ENCODE data around the gene NPIPB2. TPM values are rescaled to one million over a fixed set of nuclear protein-coding genes. Genes with fewer than 3 reads are reported as not detected.
"Not testable (repeated sequence)": the region's sequence is repeated elsewhere in the genome, so short reads cannot be mapped to it uniquely, and the experiment has no call there.

NPIPB2 gene
- total RNA-seq, 1 donor = 2.2 TPM

GRCh38 chr16:11946433-11946832 is 4.6 kb upstream of the NPIPB2 start:
- no peak for DNase-seq (ENCODE audit: low read depth)
- TF ChIP-seq, protein P1, sequence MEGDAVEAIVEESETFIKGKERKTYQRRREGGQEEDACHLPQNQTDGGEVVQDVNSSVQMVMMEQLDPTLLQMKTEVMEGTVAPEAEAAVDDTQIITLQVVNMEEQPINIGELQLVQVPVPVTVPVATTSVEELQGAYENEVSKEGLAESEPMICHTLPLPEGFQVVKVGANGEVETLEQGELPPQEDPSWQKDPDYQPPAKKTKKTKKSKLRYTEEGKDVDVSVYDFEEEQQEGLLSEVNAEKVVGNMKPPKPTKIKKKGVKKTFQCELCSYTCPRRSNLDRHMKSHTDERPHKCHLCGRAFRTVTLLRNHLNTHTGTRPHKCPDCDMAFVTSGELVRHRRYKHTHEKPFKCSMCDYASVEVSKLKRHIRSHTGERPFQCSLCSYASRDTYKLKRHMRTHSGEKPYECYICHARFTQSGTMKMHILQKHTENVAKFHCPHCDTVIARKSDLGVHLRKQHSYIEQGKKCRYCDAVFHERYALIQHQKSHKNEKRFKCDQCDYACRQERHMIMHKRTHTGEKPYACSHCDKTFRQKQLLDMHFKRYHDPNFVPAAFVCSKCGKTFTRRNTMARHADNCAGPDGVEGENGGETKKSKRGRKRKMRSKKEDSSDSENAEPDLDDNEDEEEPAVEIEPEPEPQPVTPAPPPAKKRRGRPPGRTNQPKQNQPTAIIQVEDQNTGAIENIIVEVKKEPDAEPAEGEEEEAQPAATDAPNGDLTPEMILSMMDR (IDR thresholded peaks at IDR 0.05; ENCODE audit: insufficient read depth, low read depth, low read length) = no peak
- H3K4me3 ChIP-seq (ENCODE audit: low read depth, low read length) = no peak overlapping the region

DNA sequence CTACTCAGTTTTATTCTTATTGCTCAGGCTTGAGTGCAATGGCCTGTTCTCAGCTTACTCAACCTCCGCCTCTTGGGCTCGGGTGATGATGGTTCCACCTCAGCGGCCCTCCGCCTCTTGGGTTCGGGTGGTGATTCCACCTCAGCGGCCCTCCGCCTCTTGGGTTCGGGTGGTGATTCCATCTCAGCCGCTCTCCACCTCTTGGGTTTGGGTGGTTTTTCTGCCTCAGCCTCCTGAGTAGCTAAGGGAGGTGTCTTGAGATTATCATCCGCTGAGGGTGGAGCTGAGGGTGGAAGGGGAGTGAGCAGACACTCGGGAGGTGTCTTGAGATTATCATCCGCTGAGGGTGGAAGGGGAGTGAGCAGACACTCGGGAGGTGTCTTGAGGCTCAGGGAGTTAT is 14.5 kb downstream of the NPIPB2 start:
- DNase-seq (ENCODE audit: low read depth); H3K4me3 ChIP-seq (ENCODE audit: low read depth, low read length): not testable (repeated sequence)

- not testable (repeated sequence) for DNase-seq (ENCODE audit: low read depth); H3K4me3 ChIP-seq (ENCODE audit: low read depth, low read length)
Measured at GRCh38 chr16:11924046-11924445, 17.8 kb downstream of the NPIPB2 start.

DNA sequence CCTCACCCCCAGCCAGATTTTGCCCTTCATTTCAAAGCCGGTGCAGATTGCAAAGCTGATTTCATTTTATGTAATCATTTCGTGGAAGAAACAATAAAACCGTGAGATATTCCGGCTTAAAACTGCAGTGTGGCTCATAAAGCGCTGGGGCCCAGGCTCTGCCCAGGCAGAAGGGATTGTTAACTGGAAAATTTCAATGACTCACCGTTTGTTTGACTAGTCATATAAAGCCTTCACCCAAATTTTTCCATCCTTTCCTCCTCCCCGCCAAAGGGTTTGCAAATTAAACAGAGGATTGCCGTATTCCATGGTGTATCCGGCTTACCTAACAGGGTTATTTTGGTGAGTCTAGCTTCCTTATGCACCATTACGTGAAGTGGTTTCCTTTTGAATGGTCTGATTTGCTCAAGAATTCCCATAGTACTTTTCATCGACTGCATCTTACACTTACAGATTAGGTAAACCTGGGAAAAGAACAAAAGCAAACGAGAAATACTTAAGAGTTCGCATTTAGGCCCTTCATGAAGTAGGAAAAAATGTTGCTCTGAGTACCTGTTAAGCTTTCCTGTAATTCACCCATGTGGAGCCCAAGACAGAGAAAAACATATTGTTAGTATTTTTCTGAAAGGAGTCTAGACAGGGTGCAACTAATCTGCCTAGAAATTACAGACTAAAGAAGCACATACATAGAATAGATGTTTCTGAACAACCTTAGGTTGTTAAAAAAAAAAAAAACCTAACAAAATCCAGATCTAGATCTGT is 25.1 kb downstream of the NPIPB2 start:
- peak overlapping the region; percentile 94 for H3K4me3 ChIP-seq (ENCODE audit: low read depth, low read length)
- DNase-seq (ENCODE audit: low read depth) = peak; percentile 91
- TF ChIP-seq, protein P1 (IDR thresholded peaks at IDR 0.05; ENCODE audit: insufficient read depth, low read depth, low read length) = no peak

GRCh38 chr16:11915644-11916523 is 26.0 kb downstream of the NPIPB2 start, which contains the start of gene GSPT1:
Gene GSPT1 (minus strand): TSS chr16:11915956. CDS start chr16:11915720, 236 bp downstream.
- peak; percentile 99 for DNase-seq (ENCODE audit: low read depth)
- TF ChIP-seq, protein P1 (IDR thresholded peaks at IDR 0.05; ENCODE audit: insufficient read depth, low read depth, low read length) = no peak
- peak within 1 kb of the TSS; percentile 94 for H3K4me3 ChIP-seq (ENCODE audit: low read depth, low read length)

GRCh38 chr16:11915114-11915643 is 26.7 kb downstream of the NPIPB2 start:
- H3K4me3 ChIP-seq (ENCODE audit: low read depth, low read length) = peak overlapping the region; percentile 94
- peak; percentile 27 for DNase-seq (ENCODE audit: low read depth)
- TF ChIP-seq, protein P1 (IDR thresholded peaks at IDR 0.05; ENCODE audit: insufficient read depth, low read depth, low read length) = no peak

GRCh38 chr16:11914210-11915113 is 27.4 kb downstream of the NPIPB2 start:
- TF ChIP-seq, protein P1 (IDR thresholded peaks at IDR 0.05; ENCODE audit: insufficient read depth, low read depth, low read length) = no peak
- DNase-seq (ENCODE audit: low read depth) = peak; percentile 47

More at GRCh38 chr16:11914210-11915113, 27.4 kb downstream of the NPIPB2 start:
- peak overlapping the region; percentile 94 for H3K4me3 ChIP-seq (ENCODE audit: low read depth, low read length)
